SK-N-MC (cell line): ENCODE measurements around the gene BLNK.

Experiments used
- EZH2 ChIP-seq: fragments of 200-600 bp; sonication (generic); IDR thresholded peaks from one replicate; pipeline ENCODE4 v1.6.1; 2017; ENCODE audit warnings: antibody characterized with exemption
- FOXP2 ChIP-seq: optimal IDR thresholded peaks from 2 replicates; pipeline ENCODE3; 2011; ENCODE audit warnings: mild to moderate bottlenecking, moderate library complexity; ENCODE audit not compliant: insufficient read depth; ENCODE audit errors: extremely low read length, control extremely low read depth
- POLR2AphosphoS5 ChIP-seq: IDR thresholded peaks from 2 replicates; pipeline ENCODE4 v1.6.1; 2012; ENCODE audit warnings: mild to moderate bottlenecking, low read depth, low read length, borderline replicate concordance

GRCh38 chr10:96272316-96273280 lies 1.2 kb upstream of the BLNK start:
- no peak for TF ChIP-seq EZH2
- TF ChIP-seq POLR2AphosphoS5 = no peak
- TF ChIP-seq FOXP2 = no peak
